Activated CD8-positive, alpha-beta T cell treated with anti-CD3 and anti-CD28 coated beads, Interleukin-2, amount 10 ng/mL, durations not matched to agents 7 days and 5 days (primary cell): Measurements from ENCODE around the gene ARHGAP15. TPM values are rescaled to one million over a fixed set of nuclear protein-coding genes. Genes with fewer than 3 reads are reported as not detected.

Source experiments
- ATAC-seq: fragments of 150-1000 bp; cut with Tn5 transposase; one replicate; pipeline ENCODE4 v1.10.0; 2021; ENCODE audit warnings: moderate library complexity
- CTCF ChIA-PET: fragments of 350-600 bp; sonication (Branson Sonifier 250); formaldehyde crosslinking; loops from one replicate; lab custom pipeline; 2021; ENCODE audit warnings: antibody characterized with exemption; lab: Charles Lee
- POLR2A ChIA-PET: fragments of 350-600 bp; sonication (Branson Sonifier 250); formaldehyde crosslinking; loops from one replicate; lab custom pipeline; 2021; ENCODE audit warnings: antibody characterized with exemption; lab: Charles Lee
- DNase-seq: peaks from one replicate; pipeline ENCODE4 v3.0.0-alpha.2; 2020
- H3K27ac Mint-ChIP-seq: one replicate; pipeline ENCODE4 v1.8.0; 2021; ENCODE audit warnings: mild to moderate bottlenecking, mixed read lengths
- H3K27me3 Mint-ChIP-seq: one replicate; pipeline ENCODE4 v1.8.0; 2021; ENCODE audit warnings: low read depth, mixed read lengths
- H3K36me3 Mint-ChIP-seq: one replicate; pipeline ENCODE4 v1.8.0; 2021; ENCODE audit warnings: low read depth, mixed read lengths
- H3K4me1 Mint-ChIP-seq: one replicate; pipeline ENCODE4 v1.8.0; 2021; ENCODE audit warnings: low read depth, mixed read lengths
- H3K4me3 Mint-ChIP-seq: one replicate; pipeline ENCODE4 v1.8.0; 2021; ENCODE audit warnings: mild to moderate bottlenecking, mixed read lengths
- H3K9me3 Mint-ChIP-seq: one replicate; pipeline ENCODE4 v1.8.0; 2022; ENCODE audit warnings: mixed read lengths; ENCODE audit not compliant: insufficient read depth
- total RNA-seq, 2 experiments: library from RNA; stranded (reverse); gene quantifications; one replicate each; pipeline ENCODE4 v1.2.3, GENCODE V29; 2021

ARHGAP15 gene
- total RNA-seq, 2 experiments from 2014 or later, result 154 to 158 TPM

GRCh38 chr2:143719406-143719805 is 590.2 kb downstream of the ARHGAP15 start:
- POLR2A ChIA-PET, result no interaction called here
- DNase-seq (no peak), ATAC-seq (no peak)
- H3K4me1 Mint-ChIP-seq, result peaks cover 14% of the 10 kb centered on the region
- CTCF ChIA-PET, result no interaction called here
- peaks cover 4% of the 10 kb centered on the region for H3K9me3 Mint-ChIP-seq
- H3K27me3 Mint-ChIP-seq, result no peaks in the 10 kb centered on the region
- peaks cover 47% of the 10 kb centered on the region for H3K36me3 Mint-ChIP-seq
- H3K27ac Mint-ChIP-seq, result no peak overlapping the region
- H3K4me3 Mint-ChIP-seq, result no peak overlapping the region

- H3K4me3 Mint-ChIP-seq, result no peak overlapping the region
- peaks cover 43% of the 10 kb centered on the region for H3K36me3 Mint-ChIP-seq
- H3K27ac Mint-ChIP-seq, result no peak overlapping the region
- ATAC-seq, result no peak
- no peaks in the 10 kb centered on the region for H3K9me3 Mint-ChIP-seq
- DNase-seq, result no peak
- no peaks in the 10 kb centered on the region for H3K27me3 Mint-ChIP-seq
- ChIA-PET POLR2A (no interaction called here), CTCF (no interaction called here)
- H3K4me1 Mint-ChIP-seq, result peaks cover 14% of the 10 kb centered on the region
These were observed 591.0 kb downstream of the ARHGAP15 start for GRCh38 chr2:143720095-143720664.

DNA sequence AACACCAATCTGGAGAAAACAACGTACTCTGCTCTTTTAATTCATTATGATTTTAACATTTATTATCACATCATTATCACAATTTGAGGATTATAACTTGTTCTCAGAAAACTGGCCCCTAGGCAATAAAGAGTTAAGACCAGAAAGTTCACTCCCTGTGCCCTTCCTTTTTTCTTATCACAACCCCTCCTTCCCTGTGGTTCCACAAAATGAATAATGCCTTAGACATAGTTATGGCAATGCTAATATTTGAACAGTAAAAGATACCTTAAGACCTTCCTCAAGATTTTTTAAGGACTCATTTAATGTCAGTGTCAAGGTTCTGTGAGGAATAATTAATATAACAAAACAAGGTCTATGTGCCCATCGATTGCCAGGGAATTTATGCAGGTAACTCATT is 596.2 kb downstream of the ARHGAP15 start:
- DNase-seq (no peak), ATAC-seq (no peak)
- H3K36me3 Mint-ChIP-seq, result peaks cover 32% of the 10 kb centered on the region
- H3K9me3 Mint-ChIP-seq, result no peaks in the 10 kb centered on the region
- H3K4me3 Mint-ChIP-seq, result no peak overlapping the region
- H3K27me3 Mint-ChIP-seq, result no peaks in the 10 kb centered on the region
- POLR2A ChIA-PET, result no interaction called here
- no peak overlapping the region for H3K27ac Mint-ChIP-seq
- CTCF ChIA-PET, result no interaction called here
- H3K4me1 Mint-ChIP-seq, result peaks cover 20% of the 10 kb centered on the region

DNA sequence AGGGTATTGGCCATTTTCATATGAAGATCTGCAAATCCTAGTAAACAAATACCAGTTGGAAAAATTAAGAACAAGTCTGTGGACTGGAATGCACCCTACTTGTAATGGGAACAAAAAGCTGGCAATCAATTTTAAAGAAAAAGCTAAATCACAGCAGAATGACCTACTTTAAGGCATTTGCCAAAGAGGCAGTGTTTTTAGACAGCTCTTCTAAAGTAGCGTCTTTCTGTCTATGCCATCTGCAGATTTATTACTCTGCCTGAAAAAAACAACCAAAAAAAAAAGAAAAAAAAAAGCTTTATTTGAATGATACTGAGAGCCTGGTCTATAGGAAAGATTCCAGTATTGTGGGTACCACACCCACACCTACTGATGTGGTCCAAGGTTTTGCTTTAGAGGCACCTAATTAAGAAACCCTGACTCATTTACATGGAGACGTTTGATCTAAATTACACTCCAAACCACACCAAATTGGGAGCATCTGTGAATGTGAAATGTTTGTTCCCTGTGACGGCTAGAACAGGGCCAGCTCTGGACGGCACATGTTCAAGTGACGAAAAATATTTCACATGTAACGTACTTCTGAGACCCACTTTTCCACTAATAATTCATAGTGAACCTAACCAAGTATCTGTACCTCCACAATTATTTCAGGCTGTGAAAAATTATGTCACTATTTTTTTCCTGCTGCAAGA is 597.1 kb downstream of the ARHGAP15 start:
- CTCF ChIA-PET, result no interaction called here
- ATAC-seq, result no peak
- POLR2A ChIA-PET, result no interaction called here
- H3K27me3 Mint-ChIP-seq, result no peaks in the 10 kb centered on the region
- no peaks in the 10 kb centered on the region for H3K9me3 Mint-ChIP-seq
- no peak overlapping the region for H3K27ac Mint-ChIP-seq
- peaks cover 28% of the 10 kb centered on the region for H3K36me3 Mint-ChIP-seq
- H3K4me1 Mint-ChIP-seq, result peaks cover 22% of the 10 kb centered on the region
- DNase-seq, result no peak
- no peak overlapping the region for H3K4me3 Mint-ChIP-seq

DNA sequence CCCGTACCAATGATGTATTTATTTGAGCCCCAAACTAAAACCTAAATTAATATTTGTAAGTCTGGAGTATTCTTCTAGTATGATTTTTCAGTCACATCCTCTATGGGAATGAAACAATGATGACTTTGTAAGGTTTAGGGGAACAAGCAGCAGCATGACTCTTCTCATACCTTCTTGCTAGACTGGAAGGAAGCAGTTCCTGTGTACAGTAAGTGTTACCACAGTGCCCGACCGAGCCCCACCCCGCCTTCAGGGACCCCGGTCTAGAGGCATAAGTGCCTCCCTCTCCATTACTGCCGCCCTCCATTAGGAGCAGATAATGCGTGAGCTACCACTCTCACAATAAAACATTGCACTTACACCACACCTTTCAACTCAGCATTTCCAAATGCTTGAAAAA is 599.3 kb downstream of the ARHGAP15 start:
- no peak for DNase-seq
- no peak for ATAC-seq
- H3K27me3 Mint-ChIP-seq, result no peaks in the 10 kb centered on the region
- ChIA-PET CTCF (no interaction called here), POLR2A (no interaction called here)
- peaks cover 20% of the 10 kb centered on the region for H3K4me1 Mint-ChIP-seq
- peaks cover 32% of the 10 kb centered on the region for H3K36me3 Mint-ChIP-seq
- no peak overlapping the region for H3K27ac Mint-ChIP-seq
- H3K4me3 Mint-ChIP-seq, result no peak overlapping the region
- H3K9me3 Mint-ChIP-seq, result no peaks in the 10 kb centered on the region

- ChIA-PET POLR2A (no interaction called here), CTCF (interaction anchor here (1.1 kb wide), 1 partner anchor 790 kb away, joined by 3 read pairs; the partner anchor contains the start of gene ZEB2)
- Mint-ChIP-seq H3K27ac (peak overlapping the region; percentile 23), H3K4me1 (peaks cover 20% of the 10 kb centered on the region), H3K27me3 (no peaks in the 10 kb centered on the region), H3K9me3 (no peaks in the 10 kb centered on the region), H3K4me3 (no peak overlapping the region), H3K36me3 (peaks cover 35% of the 10 kb centered on the region)
- ATAC-seq (no peak), DNase-seq (no peak)
These were observed 600.1 kb downstream of the ARHGAP15 start for GRCh38 chr2:143729296-143729814.

- H3K36me3 Mint-ChIP-seq, result peaks cover 35% of the 10 kb centered on the region
- ChIA-PET CTCF (no interaction called here), POLR2A (interaction anchor here (0.5 kb wide), 1 partner anchor 9 kb away, joined by 3 read pairs; no protein-coding TSS in a partner anchor)
- peak overlapping the region; percentile 18 for H3K4me3 Mint-ChIP-seq
- peak; percentile 39 for ATAC-seq
- no peaks in the 10 kb centered on the region for H3K27me3 Mint-ChIP-seq
- H3K9me3 Mint-ChIP-seq, result no peaks in the 10 kb centered on the region
- DNase-seq, result peak; percentile 21
- peaks cover 20% of the 10 kb centered on the region for H3K4me1 Mint-ChIP-seq
- H3K27ac Mint-ChIP-seq, result peak overlapping the region; percentile 53
These were observed 601.1 kb downstream of the ARHGAP15 start for GRCh38 chr2:143730155-143730952.

- no peaks in the 10 kb centered on the region for H3K27me3 Mint-ChIP-seq
- H3K4me3 Mint-ChIP-seq, result no peak overlapping the region
- CTCF ChIA-PET, result no interaction called here
- no peaks in the 10 kb centered on the region for H3K9me3 Mint-ChIP-seq
- DNase-seq (no peak), ATAC-seq (no peak)
- H3K27ac Mint-ChIP-seq, result no peak overlapping the region
- H3K36me3 Mint-ChIP-seq, result peaks cover 34% of the 10 kb centered on the region
- POLR2A ChIA-PET, result interaction anchor here (0.5 kb wide), 1 partner anchor 8 kb away, joined by 3 read pairs; no protein-coding TSS in a partner anchor
- H3K4me1 Mint-ChIP-seq, result peaks cover 20% of the 10 kb centered on the region
These were observed 601.7 kb downstream of the ARHGAP15 start for GRCh38 chr2:143730953-143731260.

- H3K27me3 Mint-ChIP-seq, result no peaks in the 10 kb centered on the region
- CTCF ChIA-PET, result interaction anchor here (0.6 kb wide), 1 partner anchor 503 kb away, joined by 3 read pairs; no protein-coding TSS in a partner anchor
- POLR2A ChIA-PET, result no interaction called here
- peaks cover 38% of the 10 kb centered on the region for H3K36me3 Mint-ChIP-seq
- no peak overlapping the region for H3K27ac Mint-ChIP-seq
- DNase-seq (no peak), ATAC-seq (no peak)
- no peaks in the 10 kb centered on the region for H3K9me3 Mint-ChIP-seq
- H3K4me1 Mint-ChIP-seq, result peaks cover 20% of the 10 kb centered on the region
- no peak overlapping the region for H3K4me3 Mint-ChIP-seq
These were observed 602.9 kb downstream of the ARHGAP15 start for GRCh38 chr2:143732076-143732475.

DNA sequence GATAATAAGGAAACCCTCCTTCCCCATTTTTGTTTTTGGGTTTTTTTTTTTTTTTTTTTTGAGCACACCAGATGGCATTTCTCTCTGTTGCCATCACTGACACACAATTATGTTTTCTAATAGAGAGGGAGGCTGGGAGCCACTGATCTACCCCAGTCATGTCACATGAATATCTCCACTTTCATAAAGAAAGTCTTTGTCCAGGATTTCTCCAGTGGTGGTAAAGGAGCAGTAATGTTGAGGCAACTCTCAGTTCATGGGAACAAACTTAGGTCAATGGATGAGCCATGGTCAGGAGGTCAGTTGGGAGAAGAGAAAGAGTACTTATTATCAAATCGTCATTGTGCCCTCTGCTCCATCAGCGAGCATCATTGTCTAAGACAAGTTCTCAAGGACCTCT is 603.7 kb downstream of the ARHGAP15 start:
- ChIA-PET CTCF (interaction anchor here (0.6 kb wide), 1 partner anchor 504 kb away, joined by 3 read pairs; no protein-coding TSS in a partner anchor), POLR2A (no interaction called here)
- peaks cover 39% of the 10 kb centered on the region for H3K36me3 Mint-ChIP-seq
- H3K9me3 Mint-ChIP-seq, result no peaks in the 10 kb centered on the region
- ATAC-seq (no peak), DNase-seq (no peak)
- no peak overlapping the region for H3K27ac Mint-ChIP-seq
- H3K27me3 Mint-ChIP-seq, result no peaks in the 10 kb centered on the region
- H3K4me1 Mint-ChIP-seq, result peaks cover 20% of the 10 kb centered on the region
- H3K4me3 Mint-ChIP-seq, result no peak overlapping the region

GRCh38 chr2:143734507-143734906 is 605.3 kb downstream of the ARHGAP15 start:
- Mint-ChIP-seq H3K4me1 (peaks cover 11% of the 10 kb centered on the region), H3K4me3 (no peak overlapping the region), H3K27ac (no peak overlapping the region), H3K27me3 (no peaks in the 10 kb centered on the region), H3K36me3 (peaks cover 39% of the 10 kb centered on the region), H3K9me3 (no peaks in the 10 kb centered on the region)
- DNase-seq, result no peak
- ATAC-seq, result no peak
- CTCF ChIA-PET, result no interaction called here
- POLR2A ChIA-PET, result no interaction called here

GRCh38 chr2:143736904-143737303 is 607.7 kb downstream of the ARHGAP15 start:
- ATAC-seq (no peak), DNase-seq (no peak)
- Mint-ChIP-seq H3K9me3 (no peaks in the 10 kb centered on the region), H3K27ac (no peak overlapping the region), H3K36me3 (peaks cover 40% of the 10 kb centered on the region), H3K4me1 (no peaks in the 10 kb centered on the region), H3K27me3 (no peaks in the 10 kb centered on the region), H3K4me3 (no peak overlapping the region)
- POLR2A ChIA-PET, result no interaction called here
- CTCF ChIA-PET, result no interaction called here
